Ecto neural progenitor cell (in vitro differentiated cells): Measurements from ENCODE around the gene VEGFB.

Experiments
- DNase-seq: peaks from one replicate; pipeline ENCODE4 v3.0.0-alpha.2; 2018; ENCODE audit warnings: low spot score

The VEGFB gene

GRCh38 chr11:64233913-64234586, at the start of gene VEGFB:
Gene VEGFB (plus strand): TSS chr11:64234584. CDS start chr11:64234834, 250 bp downstream.
- peak; percentile 66 for DNase-seq

DNA sequence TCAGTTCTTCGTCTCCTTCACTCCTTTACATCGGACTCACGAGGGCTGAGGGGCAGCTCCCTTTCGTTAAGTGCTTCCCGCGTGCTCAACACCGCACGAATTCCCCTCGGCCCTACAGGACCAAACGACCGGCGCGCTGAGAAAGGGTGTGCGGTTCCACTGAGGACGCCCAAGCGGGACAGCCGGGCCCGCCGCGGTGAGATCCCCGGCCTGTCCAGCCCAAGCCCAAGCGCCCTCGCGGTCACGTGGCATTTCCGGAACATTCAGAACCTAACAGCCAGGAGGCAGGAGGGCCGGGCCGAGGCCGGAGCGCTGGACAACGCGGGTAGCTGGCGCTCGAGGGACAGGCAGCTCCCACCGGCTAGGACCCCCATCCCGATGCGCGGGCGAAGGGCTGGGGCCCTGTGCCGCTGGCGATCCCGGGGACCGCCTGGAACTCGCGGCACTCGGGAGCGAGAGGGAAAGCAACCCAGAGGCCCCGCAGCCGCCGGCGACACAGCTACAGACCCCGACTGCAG, 49.1 kb upstream of the VEGFB start:
- no peak for DNase-seq

GRCh38 chr11:64185693-64186491, 48.5 kb upstream of the VEGFB start, which contains the start of gene STIP1:
Gene STIP1 (plus strand): TSS chr11:64186171. CDS start chr11:64186262, 91 bp downstream.
- peak; percentile 99 for DNase-seq

- DNase-seq = no peak
These were observed 47.8 kb upstream of the VEGFB start for GRCh38 chr11:64186492-64187165.

DNA sequence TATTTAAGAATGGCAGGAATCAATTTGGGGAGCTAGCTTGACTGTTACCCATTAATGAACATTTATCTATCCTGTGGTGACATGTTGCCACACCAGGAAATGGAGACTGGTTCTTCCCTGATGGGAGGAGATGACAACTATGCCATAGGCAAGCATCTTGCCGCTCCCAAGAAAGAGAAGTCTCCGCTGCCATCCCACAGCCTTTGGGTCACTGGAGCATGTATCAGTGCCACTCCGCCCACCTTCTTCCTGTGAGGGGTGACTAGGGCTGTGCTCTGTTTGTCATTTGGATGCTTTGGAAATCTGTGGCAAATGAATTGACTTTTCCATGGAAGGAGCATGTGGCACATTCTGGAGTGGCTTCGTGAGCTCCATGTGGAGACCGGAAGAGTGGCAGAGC, 42.0 kb upstream of the VEGFB start:
- DNase-seq = no peak

- DNase-seq = no peak
These were observed 37.8 kb upstream of the VEGFB start for GRCh38 chr11:64196626-64197025.

- DNase-seq = no peak
These were observed 35.9 kb upstream of the VEGFB start for GRCh38 chr11:64198511-64198910.

DNA sequence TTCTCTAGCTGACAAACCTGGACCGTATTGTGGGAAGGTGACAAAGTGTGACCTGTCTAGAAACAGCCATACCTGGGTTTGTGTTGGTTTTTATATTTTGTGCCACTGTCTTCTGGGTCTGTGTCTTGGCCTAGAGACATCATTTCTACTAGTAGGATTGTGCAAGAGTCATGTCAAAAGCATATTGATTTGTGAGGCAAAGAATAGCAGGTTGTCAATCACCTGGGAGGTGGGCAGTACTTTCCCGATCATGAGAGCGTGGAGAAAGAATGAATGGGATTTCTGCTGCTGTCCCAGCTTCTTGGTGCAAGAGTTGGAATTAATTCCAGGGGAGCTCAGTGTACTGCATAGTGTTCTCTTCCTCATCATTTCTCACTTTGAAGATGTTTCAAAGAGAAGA, 32.8 kb upstream of the VEGFB start:
- no peak for DNase-seq

DNA sequence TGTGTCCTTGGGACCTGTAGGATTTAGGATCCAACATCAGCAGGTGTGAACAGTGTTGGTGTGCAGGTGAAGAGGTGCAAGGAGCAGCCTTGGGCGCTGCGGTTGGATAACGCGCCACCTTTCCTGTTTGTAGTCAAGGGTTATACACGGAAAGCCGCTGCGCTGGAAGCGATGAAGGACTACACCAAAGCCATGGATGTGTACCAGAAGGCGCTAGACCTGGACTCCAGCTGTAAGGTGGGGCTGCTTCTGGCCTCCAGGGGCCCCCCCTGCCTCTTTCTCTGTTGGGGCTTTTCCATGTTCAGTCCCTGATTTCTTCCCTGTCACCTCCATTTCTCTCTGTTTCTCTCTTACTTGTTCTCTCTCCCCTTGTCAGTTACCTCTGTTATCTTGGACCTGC, 31.4 kb upstream of the VEGFB start:
- no peak for DNase-seq

- no peak for DNase-seq
These were observed 30.8 kb upstream of the VEGFB start for GRCh38 chr11:64203421-64204079.

DNA sequence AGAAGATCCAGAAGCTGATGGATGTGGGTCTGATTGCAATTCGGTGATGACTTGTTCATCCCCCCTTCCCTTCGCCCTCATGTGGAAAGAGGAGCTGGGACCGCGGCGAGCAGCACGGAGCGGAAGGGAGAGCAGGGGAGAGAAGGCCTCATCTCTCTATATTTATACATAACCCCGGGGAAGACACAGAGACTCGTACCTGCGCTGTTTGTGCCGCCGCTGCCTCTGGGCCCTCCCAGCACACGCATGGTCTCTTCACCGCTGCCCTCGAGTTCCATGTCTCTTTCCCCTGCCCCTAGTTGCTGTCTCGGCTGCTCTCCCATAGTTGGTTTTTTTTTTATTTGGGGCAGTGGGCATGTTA, 30.3 kb upstream of the VEGFB start:
- DNase-seq = no peak

DNA sequence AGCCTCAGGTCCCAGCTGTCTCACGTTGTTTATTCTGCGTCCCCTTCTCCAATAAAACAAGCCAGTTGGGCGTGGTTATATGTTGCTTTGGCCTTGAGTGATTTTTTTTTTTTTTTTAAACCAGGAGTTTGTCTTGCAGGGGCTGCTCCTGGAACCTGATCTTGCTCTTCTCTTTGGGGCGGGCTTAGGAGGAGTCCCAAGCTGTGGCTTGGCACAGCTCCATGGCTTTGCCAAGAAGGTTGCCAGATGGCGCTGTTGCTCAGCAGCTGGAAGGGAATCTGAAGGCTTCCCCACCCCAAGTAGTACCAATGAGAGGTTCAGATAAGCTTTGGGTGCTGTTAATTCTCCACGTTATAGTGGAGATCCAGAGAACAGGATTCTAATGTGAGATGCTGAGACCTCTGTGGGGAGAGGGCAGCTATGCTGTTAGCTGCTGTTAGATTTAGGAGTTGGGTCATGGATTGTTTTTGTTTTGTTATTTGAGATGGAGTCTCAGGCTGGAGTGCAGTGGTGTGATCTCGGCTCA, 29.9 kb upstream of the VEGFB start:
- DNase-seq = peak; percentile 54

DNA sequence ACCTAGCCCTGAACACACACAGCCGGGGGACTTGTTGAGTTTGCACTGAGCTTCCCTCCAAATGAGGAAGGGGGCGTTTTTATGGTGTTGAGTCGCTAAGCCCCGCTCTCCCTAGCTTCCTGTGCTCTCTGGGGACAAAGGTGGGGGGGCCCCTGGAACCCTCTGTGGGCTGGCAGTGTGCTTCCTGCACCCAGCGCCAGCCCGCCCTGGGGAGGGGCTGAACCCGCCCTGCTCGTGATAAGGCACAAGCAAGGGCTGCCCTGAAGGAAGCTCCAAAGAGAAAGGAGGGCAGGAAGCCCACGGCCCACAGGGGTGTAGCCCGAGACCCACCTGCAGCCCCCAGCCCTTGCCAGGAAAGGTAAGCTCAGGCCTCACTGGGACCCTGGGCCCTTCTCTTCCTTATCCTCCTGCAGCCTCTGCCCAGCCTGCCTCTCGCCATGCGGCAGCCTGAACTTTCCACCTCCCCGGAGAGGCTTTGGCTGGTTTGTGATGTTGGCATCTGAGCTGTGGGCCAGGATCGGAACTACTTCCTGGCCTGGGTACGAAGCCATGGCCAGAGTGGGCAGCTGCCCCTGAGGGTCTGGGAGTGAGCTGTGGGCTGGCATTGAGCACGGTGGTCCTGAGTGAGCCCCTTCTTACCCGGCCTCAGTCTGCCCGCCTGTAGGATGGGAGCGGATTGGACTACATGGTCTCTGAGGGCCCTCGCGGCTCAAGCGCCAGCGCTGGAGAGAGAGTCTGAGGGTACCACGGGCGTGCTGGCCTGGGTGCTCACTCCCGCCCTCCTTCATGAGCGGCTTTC, 27.7 kb upstream of the VEGFB start, which contains the start of gene FERMT3:
FERMT3 (plus strand) TSS at position 265 of the 799 bp plus-strand sequence. CDS start 644 bp downstream, outside the sequence.
- no peak for DNase-seq

- peak; percentile 48 for DNase-seq
These were observed 26.9 kb upstream of the VEGFB start for GRCh38 chr11:64207256-64208085.

DNA sequence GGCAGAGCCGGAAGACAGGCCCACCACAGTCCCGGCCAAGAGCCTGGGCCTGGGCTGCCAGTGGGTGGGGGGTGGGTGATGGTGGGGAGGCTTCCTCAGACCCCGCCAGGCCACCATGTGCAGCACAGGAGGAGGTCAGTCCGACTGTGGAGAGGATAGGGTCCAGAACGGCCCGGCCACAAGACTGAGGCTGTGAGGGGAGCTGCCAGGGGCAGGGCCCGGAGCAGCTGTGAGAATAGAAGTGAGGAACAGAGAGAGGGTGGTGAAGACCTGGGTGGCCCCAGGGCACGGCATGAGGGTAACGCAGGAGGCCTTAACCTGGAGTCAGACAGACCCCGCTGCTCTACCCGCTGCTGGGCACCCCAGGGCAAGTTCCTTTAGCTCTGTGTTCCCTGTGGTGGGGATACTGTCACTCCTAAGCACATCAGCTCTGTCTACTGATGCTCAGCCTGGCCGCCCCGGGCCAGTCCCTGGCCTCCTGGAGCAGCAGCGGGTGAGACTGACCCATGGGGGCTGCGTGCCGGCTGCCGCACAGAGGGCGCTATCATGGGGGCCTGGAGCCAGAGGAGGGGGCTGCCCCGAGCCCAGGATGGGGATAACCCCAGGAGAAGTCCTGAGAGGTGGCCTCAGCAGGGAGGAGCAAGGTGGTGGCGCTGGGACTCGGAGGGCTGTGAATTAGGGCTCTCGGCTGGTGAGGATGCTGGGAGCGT, 26.1 kb upstream of the VEGFB start:
- DNase-seq = peak; percentile 44

GRCh38 chr11:64208796-64209562, 25.4 kb upstream of the VEGFB start:
- no peak for DNase-seq

- DNase-seq = no peak
These were observed 24.9 kb upstream of the VEGFB start for GRCh38 chr11:64209563-64209843.

- DNase-seq = no peak
These were observed 23.9 kb upstream of the VEGFB start for GRCh38 chr11:64210301-64211020.
